ENCODE results near the gene RNF10. TPM values are rescaled to one million over a fixed set of nuclear protein-coding genes. Genes with fewer than 3 reads are reported as not detected.
A peak's percentile ranks its signal among the peaks of the same experiment; 100 is the strongest.

RNF10 gene
- total and polyA plus RNA-seq, 9 of the 15 experiments (the other 6 are each of a cell fraction or from before 2014, with no cell fraction given): 43.0 to 139 (median 80.1) TPM

DNA sequence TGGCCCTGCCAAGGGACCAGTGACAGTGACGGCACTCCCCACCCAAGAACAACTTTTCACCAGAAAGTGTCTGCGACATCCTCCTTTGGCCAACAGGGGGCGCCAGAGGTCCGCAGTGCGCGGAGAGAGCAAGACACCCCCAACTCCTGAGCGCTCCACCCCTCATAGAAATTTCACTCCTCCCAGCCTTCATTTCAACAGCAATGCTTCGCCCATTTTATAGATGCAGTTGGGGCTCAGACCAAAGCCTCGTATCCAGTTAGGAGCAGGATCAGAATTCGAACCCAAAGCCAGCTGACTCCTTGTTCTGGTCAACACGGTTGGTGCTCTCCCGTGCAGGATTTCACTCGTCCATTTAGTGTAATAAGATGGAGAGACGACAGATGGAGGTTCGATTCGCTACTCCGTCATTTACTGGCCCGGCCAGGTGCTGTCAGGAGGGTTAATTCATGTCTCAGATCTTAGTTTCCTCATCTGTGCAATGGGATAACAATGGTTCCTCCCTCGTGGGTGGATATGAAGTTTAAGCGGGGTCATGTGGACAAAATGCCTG, 49.4 kb downstream of the RNF10 start (continued):
- TF ChIP-seq MYNN (IDR thresholded peaks at IDR 0.05): no peak
- no peak for TF ChIP-seq MYNN (CRISPR knock-in tag; IDR thresholded peaks at IDR 0.05)
- peak; percentile 97 for TF ChIP-seq BCOR (IDR thresholded peaks at IDR 0.05)
- no peak for TF ChIP-seq ZNF780A (CRISPR knock-in tag; IDR thresholded peaks at IDR 0.05)
- TF ChIP-seq RBM25 (IDR thresholded peaks at IDR 0.05; ENCODE audit: low read depth, low read length, severe bottlenecking): peak; percentile 92
- TF ChIP-seq HES1 (IDR thresholded peaks at IDR 0.05; ENCODE audit: low read depth): peak; percentile 20; the same call in 1 of the 2 replicates
- TF ChIP-seq TCFL5 (CRISPR knock-in tag; conservative IDR thresholded peaks at IDR 0.05): no peak
- TF ChIP-seq, protein P1, sequence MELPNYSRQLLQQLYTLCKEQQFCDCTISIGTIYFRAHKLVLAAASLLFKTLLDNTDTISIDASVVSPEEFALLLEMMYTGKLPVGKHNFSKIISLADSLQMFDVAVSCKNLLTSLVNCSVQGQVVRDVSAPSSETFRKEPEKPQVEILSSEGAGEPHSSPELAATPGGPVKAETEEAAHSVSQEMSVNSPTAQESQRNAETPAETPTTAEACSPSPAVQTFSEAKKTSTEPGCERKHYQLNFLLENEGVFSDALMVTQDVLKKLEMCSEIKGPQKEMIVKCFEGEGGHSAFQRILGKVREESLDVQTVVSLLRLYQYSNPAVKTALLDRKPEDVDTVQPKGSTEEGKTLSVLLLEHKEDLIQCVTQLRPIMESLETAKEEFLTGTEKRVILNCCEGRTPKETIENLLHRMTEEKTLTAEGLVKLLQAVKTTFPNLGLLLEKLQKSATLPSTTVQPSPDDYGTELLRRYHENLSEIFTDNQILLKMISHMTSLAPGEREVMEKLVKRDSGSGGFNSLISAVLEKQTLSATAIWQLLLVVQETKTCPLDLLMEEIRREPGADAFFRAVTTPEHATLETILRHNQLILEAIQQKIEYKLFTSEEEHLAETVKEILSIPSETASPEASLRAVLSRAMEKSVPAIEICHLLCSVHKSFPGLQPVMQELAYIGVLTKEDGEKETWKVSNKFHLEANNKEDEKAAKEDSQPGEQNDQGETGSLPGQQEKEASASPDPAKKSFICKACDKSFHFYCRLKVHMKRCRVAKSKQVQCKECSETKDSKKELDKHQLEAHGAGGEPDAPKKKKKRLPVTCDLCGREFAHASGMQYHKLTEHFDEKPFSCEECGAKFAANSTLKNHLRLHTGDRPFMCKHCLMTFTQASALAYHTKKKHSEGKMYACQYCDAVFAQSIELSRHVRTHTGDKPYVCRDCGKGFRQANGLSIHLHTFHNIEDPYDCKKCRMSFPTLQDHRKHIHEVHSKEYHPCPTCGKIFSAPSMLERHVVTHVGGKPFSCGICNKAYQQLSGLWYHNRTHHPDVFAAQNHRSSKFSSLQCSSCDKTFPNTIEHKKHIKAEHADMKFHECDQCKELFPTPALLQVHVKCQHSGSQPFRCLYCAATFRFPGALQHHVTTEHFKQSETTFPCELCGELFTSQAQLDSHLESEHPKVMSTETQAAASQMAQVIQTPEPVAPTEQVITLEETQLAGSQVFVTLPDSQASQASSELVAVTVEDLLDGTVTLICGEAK (IDR thresholded peaks at IDR 0.05): no peak
- TF ChIP-seq, protein P1 (CRISPR knock-in tag; IDR thresholded peaks at IDR 0.05): no peak
- no peak for TF ChIP-seq JUNB (CRISPR knock-in tag; conservative IDR thresholded peaks at IDR 0.05)
- no peak for TF ChIP-seq RBM15 (IDR thresholded peaks at IDR 0.05; ENCODE audit: insufficient read depth, low read length)
- no peak for TF ChIP-seq BMI1 (IDR thresholded peaks at IDR 0.05; ENCODE audit: low read length)
- TF ChIP-seq PTRF (tag; IDR thresholded peaks at IDR 0.05): no peak
- no peak for TF ChIP-seq ZNF584 (CRISPR knock-in tag; IDR thresholded peaks at IDR 0.05; ENCODE audit: low read depth)
- TF ChIP-seq CBX2 (IDR thresholded peaks at IDR 0.05; ENCODE audit: insufficient read depth, low read length, poor library complexity, severe bottlenecking): no peak
- TF ChIP-seq ZNF263 (CRISPR knock-in tag; IDR thresholded peaks at IDR 0.05; ENCODE audit: borderline replicate concordance): peak; percentile 31; the same call in 1 of the 2 replicates
- TF ChIP-seq, protein P2, sequence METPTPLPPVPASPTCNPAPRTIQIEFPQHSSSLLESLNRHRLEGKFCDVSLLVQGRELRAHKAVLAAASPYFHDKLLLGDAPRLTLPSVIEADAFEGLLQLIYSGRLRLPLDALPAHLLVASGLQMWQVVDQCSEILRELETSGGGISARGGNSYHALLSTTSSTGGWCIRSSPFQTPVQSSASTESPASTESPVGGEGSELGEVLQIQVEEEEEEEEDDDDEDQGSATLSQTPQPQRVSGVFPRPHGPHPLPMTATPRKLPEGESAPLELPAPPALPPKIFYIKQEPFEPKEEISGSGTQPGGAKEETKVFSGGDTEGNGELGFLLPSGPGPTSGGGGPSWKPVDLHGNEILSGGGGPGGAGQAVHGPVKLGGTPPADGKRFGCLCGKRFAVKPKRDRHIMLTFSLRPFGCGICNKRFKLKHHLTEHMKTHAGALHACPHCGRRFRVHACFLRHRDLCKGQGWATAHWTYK (CRISPR knock-in tag; IDR thresholded peaks at IDR 0.05): no peak
- TF ChIP-seq ZNF785 (CRISPR knock-in tag; IDR thresholded peaks at IDR 0.05): no peak
- peak; percentile 90 for TF ChIP-seq SMARCA5 (IDR thresholded peaks at IDR 0.05)
- no peak for TF ChIP-seq XRCC3 (IDR thresholded peaks at IDR 0.05)
- no peak for TF ChIP-seq ZNF384 (IDR thresholded peaks at IDR 0.05; ENCODE audit: low read depth, low read length)

All from K562 (cell line).